Stimulated activated CD8-positive, alpha-beta memory T cell treated with anti-CD3 and anti-CD28 coated beads, Interleukin-15, amount 100 ng/mL, for 24 hours (primary cell): ENCODE data around the gene CREB3L2.
"Not testable (repeated sequence)": the region's sequence is repeated elsewhere in the genome, so short reads cannot be mapped to it uniquely, and the experiment has no call there.

Experiments used
- DNase-seq: peaks from one replicate; pipeline ENCODE4 v3.0.0-alpha.2; 2020; ENCODE audit warnings: low read depth

CREB3L2 gene

DNA sequence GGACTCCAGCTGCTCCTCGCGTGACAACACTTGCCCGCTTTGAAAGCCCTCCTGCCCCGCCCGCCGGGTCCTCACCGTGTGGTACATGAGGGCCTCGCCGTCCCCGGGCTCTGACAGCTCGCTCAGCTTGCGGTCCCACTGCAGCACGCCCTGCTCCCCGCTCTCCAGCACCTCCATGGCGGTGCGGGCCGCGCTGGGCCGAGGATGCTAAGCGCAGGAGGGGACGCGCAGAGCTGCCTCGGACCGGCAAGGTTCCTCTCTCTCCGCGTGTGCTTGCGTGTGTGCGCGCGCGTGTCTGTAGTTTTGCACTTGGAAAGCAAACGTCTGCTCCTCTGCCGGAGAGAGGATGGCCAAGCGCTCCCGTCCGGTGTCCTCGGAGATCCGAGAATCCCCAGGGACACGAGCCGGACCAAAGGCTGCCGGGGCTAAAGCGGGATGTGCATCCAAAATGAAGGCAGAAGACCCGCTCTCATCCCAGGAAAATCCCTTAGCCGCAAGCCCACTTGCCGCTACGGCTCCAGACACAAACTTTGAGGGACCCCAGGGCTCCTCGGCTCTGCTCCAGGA lies at the start of gene CREB3L2:
Gene CREB3L2, minus strand, starts transcription at position 558 of the 567 bp plus-strand sequence. Its CDS starts 381 bp downstream, at position 177.
- peak; percentile 20 for DNase-seq

GRCh38 chr7:138049505-138050116 lies 47.7 kb upstream of the CREB3L2 start:
- DNase-seq: no peak

DNA sequence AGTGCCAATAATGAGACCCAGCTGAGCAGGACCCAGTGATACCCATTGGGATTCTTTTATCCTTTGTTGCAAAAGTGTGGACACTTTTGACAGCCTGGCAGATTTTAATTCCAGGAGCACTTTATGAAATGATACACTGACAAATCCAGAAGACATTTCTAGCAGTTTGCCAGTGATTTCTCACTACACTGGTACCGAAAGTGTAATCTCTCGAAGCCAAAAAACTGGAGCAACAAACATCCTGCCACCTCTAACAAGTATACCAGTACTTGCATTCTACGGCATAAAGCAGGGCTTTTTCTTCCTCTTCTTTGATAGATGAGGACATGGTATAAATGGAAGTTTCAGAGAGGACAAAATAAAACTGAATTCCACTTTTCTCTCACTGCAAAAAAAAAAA lies 46.0 kb upstream of the CREB3L2 start:
- no peak for DNase-seq

GRCh38 chr7:138044897-138045296 lies 43.0 kb upstream of the CREB3L2 start:
- no peak for DNase-seq

- DNase-seq: not testable (repeated sequence)
Measured at GRCh38 chr7:138040063-138040462, 38.2 kb upstream of the CREB3L2 start.

- no peak for DNase-seq
Measured at GRCh38 chr7:138036135-138036534, 34.2 kb upstream of the CREB3L2 start.

DNA sequence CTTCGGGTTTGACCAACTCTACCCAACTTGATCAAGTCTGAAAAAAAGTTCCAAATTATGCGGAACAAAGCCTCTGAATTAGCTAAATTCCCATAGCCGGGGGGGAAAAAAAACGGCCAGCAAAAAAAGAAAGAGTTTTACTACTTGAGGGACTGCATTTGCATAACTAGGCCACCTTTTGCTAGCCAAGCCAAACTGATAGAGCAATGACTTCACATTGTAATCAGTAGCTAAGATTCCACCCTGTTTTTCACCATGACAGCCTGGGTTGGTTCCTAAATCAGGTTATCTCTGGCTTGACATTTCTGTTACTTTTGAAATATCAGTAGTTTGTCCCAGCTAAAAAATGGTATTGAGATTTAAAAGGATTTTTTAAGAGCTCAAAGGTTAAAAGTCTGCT lies 31.4 kb upstream of the CREB3L2 start:
- no peak for DNase-seq

GRCh38 chr7:138032770-138033169 lies 30.9 kb upstream of the CREB3L2 start:
- no peak for DNase-seq

- no peak for DNase-seq
Measured at GRCh38 chr7:138032186-138032585, 30.3 kb upstream of the CREB3L2 start.

- DNase-seq: no peak
Measured at GRCh38 chr7:138030679-138031351, 28.9 kb upstream of the CREB3L2 start.

- no peak for DNase-seq
Measured at GRCh38 chr7:138029941-138030340, 28.1 kb upstream of the CREB3L2 start.

DNA sequence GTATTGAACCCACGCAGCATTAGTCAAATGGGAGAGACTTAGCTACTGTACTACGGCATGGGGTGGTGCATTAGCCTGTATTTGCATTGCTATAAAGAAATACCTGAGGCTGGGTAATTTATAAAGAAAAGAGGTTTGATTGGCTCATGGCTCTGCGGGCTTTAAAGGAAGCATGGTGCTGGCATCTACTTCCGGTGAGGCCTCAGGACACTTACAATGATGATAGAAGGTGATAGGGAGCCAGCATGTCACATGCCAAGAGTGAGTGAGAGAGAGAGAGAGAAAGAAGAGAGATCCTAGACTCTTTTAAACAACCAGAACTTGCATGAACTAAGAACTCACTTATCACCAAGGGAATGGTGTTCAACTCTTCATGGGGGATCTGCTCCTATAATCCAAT lies 27.2 kb upstream of the CREB3L2 start:
- no peak for DNase-seq

GRCh38 chr7:138027100-138027499 lies 25.2 kb upstream of the CREB3L2 start:
- no peak for DNase-seq

- no peak for DNase-seq
Measured at GRCh38 chr7:138025215-138026186, 23.6 kb upstream of the CREB3L2 start.

- DNase-seq: no peak
Measured at GRCh38 chr7:138024765-138025164, 22.9 kb upstream of the CREB3L2 start.

- no peak for DNase-seq
Measured at GRCh38 chr7:138024343-138024691, 22.4 kb upstream of the CREB3L2 start.

DNA sequence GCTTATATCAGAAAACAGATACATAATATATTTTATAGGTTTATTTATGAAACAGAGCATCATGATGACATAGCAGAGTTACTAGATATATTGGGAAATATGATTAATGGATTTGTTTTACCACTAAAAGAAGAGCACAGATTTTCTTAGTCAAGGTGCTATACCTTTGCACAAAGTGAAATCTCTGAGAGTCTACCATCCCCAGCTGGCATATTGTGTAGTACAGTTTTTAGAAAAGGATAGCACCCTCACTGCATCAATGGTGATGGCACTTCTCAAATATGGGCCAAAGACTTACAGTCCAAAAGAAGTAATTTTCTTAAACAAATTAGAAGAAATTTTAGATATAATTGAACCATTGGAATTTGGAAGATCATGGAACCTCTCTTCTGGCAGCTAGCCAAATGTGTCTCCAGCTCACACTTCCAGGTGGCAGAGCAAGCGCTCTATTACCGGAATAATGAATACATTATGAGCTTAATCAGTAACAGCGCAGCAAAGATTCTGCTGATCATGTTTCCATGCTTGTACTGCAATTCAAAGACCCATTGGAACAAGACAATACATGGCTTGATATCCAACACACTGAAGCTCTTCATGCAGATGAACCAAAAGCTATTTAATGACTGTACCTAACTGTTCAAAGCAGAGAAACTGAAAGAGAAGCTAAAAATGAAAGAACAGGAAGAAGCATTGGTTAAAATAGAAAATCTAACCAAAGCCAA lies 21.9 kb upstream of the CREB3L2 start:
- DNase-seq: no peak

GRCh38 chr7:138021889-138022288 lies 20.0 kb upstream of the CREB3L2 start:
- no peak for DNase-seq

DNA sequence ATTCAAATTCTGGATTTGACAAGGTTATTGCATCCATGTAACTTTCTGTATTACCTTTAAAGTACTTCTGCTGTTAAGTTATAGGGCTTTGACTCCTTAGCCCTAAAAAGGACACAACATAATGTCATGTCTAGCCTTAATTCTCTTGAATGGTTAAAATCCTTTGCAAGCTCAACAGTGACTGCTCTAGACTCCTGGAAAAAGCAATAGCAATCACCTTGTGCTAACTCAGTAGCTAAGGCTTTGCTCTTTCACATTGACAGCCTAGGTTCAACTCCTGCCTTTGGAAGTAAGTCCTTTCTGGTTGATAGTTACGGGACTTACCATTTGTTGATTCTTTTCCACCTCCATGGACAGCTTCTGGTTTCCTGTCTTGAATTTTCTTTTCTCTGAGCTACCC lies 16.1 kb upstream of the CREB3L2 start:
- DNase-seq: no peak

GRCh38 chr7:138015096-138015495 lies 13.2 kb upstream of the CREB3L2 start:
- DNase-seq: no peak

GRCh38 chr7:138014686-138015085 lies 12.8 kb upstream of the CREB3L2 start:
- no peak for DNase-seq

DNA sequence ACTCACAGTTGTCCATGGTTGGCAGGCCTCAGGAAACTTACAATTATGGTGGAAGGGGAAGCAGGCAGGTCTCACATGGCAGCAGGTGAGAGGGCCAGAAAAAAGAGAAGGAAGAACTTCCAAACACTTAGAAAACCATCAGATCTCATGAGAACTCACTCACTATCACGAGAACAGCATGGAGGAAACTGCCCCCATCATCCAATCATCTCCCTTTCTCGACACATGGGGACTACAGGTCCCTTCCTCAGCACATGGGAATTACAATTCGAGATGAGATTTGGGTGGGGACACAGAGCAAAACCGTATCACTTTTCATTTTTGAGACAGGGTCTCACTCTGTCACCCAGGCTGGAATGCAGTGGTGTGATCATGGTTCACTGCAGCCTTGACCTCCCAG lies 12.3 kb upstream of the CREB3L2 start:
- not testable (repeated sequence) for DNase-seq
